ENCODE measurements around the gene TANGO6.

TANGO6 gene

GRCh38 chr16:68915589-68915988 is 72.3 kb downstream of the TANGO6 start:
- no peak for DNase-seq

DNA sequence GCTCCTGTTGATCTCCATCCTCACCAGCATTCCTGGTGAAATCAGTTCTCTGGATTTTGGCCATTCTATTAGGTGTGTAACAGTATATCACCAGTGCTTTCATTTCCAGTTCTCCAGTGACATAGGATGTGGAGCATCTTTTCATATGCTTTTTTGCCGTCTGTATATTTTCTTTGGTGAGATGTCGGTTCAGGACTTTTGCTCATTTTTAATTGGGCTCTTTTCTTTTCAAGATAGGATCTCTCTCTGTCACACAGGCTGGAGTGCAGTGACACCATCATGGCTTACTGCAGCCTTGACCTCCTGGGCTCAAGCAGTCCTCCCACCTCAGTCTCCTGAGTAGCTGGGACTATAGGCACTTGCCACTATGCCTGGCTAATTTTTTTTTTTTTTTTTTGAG is 74.2 kb downstream of the TANGO6 start:
- no peak for DNase-seq

GRCh38 chr16:68920349-68920748 is 77.0 kb downstream of the TANGO6 start:
- DNase-seq: no peak

DNA sequence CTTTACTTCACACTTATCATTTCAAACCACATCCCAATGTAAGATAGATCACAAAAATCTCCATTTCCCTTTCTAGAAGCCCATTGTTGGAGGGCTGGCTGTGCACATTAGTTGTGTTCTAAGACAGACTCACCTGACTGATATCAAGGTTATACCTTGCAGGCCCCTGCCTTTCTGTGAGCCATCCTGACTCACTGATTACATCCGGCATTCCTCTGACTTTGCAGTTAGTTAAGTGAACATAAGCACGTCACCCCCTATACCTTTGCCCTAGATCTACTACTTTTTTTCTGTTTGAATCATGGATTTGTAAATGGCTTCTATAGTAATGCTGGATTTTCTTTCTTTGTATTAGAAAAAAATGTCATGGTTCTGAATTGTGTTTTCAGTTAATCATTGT is 78.3 kb downstream of the TANGO6 start:
- no peak for DNase-seq

DNA sequence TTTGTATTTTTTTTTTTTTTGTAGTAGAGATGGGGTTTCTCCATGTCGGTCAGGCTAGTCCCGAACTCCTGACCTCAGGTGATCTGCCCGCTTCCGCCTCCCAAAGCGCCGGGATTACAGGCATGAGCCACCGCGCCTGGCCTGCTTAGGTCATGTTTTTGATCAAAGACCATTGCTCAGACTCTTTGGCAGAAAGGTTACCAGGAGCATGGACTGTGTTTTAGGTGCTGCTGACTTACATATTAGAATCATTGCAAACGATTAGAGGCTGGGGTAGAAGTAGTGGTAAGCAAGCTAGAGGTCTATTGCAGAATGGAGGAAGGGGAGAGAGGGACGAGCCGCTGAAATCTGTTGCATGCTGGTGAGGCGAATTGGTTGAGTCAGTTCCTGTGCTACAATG is 79.8 kb downstream of the TANGO6 start:
- DNase-seq: no peak

DNA sequence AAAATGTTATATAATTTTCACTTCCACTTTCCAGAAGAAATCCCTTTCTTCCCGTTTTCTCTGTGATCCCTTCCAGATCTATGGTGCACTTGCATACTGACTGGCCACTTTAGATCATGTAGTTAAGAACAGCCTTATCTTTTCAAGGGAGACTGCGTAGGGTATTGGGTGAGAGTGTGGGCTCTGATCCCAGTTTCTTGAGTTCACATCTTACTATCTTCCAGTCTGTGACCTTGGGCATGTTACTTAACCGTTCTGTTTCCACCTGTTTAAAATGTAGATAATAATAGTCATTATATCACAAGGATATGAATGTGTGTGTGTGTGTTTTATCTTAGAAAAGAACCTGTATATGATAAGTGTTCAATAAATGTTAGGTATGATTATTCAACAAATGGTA is 83.7 kb downstream of the TANGO6 start:
- DNase-seq: no peak

DNA sequence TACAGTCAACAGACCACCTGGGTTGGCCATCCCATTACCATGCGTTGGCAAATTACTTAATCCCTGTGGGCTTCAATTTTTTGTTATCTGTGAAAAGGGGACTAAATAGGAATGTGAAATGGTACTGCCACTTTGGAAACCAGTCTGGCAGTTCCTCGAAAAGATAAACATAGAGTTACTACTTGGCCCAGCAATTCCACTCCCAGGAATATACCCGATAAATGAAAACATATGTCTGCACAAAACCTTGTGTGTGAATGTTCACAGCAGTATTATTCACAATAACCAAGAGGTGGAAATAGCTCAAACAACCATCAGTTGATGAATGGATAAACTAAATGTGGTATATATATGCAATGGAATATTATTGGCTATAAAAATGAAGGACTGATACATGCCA is 87.9 kb downstream of the TANGO6 start:
- DNase-seq: no peak

GRCh38 chr16:68934402-68934801 is 91.1 kb downstream of the TANGO6 start:
- DNase-seq: no peak

DNA sequence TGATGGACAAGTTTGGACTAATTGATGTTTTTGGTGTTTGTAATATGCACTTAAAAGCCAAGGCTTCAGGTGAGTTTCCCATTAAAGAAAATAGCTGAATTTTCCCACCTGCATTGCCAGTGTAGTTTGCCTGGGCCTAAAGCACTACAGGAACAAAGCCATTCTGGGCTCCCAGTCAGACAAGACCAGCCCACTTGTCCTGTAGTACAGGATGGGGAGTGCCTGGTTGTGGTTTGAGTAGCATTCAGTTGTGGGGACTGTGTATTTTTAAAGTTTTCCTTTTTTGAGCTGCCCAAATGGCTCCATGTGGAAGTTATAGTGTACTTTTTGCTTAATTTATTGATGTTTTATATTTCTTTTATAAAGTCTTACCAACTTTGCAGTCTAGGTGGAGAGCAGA is 91.7 kb downstream of the TANGO6 start:
- DNase-seq: no peak

- no peak for DNase-seq
Measured at GRCh38 chr16:68936736-68937631, 93.7 kb downstream of the TANGO6 start.

GRCh38 chr16:68939692-68940320 is 96.5 kb downstream of the TANGO6 start:
- DNase-seq: no peak

DNA sequence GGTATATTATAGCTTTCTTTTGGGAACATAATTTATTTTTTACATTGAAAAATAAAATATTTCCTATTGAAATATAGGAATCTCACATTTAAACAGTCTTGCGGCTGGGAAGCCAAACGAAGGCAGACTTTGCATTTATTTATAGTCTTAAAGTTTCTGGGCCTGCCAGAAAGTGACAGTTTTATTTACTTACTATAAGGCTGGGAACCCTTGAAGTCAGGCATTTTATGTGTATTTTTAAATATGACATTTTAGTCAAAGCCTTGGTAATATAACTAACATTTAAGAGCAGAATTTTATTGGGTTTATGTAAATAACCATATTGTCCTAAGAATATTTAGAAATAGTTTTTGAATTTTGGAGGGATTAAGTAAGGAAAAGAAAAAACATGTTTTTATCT is 97.5 kb downstream of the TANGO6 start:
- no peak for DNase-seq

DNA sequence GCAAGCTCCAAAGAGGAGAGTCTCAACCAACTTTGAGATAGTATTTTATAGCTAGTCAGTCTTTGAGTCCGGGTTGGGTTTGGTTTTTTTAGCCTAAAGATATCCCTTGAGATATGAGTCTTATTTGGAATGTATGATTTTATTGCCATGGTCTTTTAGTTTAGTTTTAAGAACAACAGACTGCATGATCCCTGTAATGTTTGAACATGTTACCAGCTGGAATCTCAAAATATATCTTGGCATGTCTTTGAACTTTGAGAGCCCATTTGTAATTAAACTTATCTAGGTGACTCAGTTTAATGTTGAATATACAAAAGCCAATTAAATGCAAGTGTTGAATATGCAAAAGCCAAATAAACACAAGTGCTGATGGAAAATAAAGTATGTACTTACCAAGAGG is 100.6 kb downstream of the TANGO6 start:
- no peak for DNase-seq

GRCh38 chr16:68948230-68948910 is 105.0 kb downstream of the TANGO6 start:
- no peak for DNase-seq

- no peak for DNase-seq
Measured at GRCh38 chr16:68951991-68952877, 108.9 kb downstream of the TANGO6 start.

- no peak for DNase-seq
Measured at GRCh38 chr16:68954911-68955635, 111.7 kb downstream of the TANGO6 start.

- DNase-seq: no peak
Measured at GRCh38 chr16:68960910-68961309, 117.6 kb downstream of the TANGO6 start.

DNA sequence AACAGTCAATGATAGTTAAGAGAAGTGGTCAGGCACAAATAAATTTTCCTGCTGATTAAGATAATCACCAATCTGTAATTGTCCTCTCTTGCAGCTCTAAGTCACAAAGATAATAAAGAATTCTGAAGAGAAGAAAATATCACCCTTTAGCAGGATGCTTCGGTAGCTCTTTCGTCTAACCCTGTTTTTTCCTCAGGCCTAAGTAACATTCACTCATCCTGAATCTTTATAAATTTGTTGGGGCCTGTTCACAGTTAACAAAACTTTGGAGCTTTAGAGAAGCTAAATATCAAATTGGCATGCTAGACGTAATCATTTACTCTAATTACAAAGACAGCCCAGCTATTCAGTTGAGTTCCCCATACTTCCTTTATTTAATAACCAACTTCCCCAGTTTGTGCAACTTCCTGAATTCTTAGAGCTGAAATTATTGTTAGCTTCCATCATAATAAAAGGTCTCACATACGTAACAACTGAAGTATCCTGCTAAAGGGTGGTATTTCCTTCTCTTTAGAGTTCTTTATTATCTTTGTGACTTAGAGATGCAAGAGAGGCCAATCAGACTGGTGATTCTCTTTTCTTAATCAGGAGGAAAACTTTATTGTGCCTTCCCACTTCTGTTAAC is 118.6 kb downstream of the TANGO6 start:
- no peak for DNase-seq

DNA sequence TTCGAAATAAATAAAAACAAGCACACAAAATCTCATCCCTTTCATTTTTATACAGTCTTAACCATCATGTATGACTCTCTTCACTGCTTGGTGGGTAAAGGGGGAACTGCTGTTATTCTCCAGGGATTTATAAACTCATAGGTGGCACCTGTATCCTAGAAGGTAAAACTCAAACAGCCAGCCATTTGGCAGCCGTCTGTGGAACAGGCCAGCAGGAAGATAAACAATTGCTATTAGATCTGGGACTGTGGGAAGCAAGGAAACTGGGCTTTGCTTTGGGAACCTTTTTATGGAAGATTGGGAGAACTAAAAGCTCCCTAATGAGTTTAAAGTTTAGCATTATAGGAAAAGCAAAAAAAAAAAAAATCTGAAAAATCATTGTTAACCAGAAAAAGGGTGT is 126.0 kb downstream of the TANGO6 start:
- no peak for DNase-seq

- DNase-seq: no peak
Measured at GRCh38 chr16:68972013-68972412, 128.7 kb downstream of the TANGO6 start.

GRCh38 chr16:68972720-68973119 is 129.4 kb downstream of the TANGO6 start:
- DNase-seq: no peak
